H1 (cell line): ENCODE data around the gene MAP1B. TPM values are rescaled to one million over a fixed set of nuclear protein-coding genes. Genes with fewer than 3 reads are reported as not detected.

Experiments
- FOSL1 ChIP-seq: IDR thresholded peaks from 2 replicates; pipeline ENCODE4 v1.6.1; 2011; ENCODE audit warnings: mild to moderate bottlenecking, low read depth, low read length, moderate library complexity; ENCODE audit not compliant: insufficient read depth
- HDAC6 ChIP-seq: IDR thresholded peaks from one replicate; pipeline ENCODE4 v1.7.1; 2012; ENCODE audit warnings: low read depth, mild to moderate bottlenecking, inconsistent platforms, low read length, moderate library complexity
- MAFK ChIP-seq: IDR thresholded peaks from 2 replicates; pipeline ENCODE4 v1.6.1; 2012; ENCODE audit warnings: low read depth, mild to moderate bottlenecking, improper control_type of control experiment, low read length
- NRF1 ChIP-seq: IDR thresholded peaks from 2 replicates; pipeline ENCODE4 v1.6.1; 2011; ENCODE audit warnings: mild to moderate bottlenecking, low read depth, low read length, improper control_type of control experiment
- PHF8 ChIP-seq: fragments of 200-600 bp; sonication (generic); conservative IDR thresholded peaks from 2 replicates; pipeline ENCODE4 v1.7.1; 2012; ENCODE audit warnings: low read depth, mild to moderate bottlenecking, inconsistent platforms, low read length, moderate library complexity
- POLR2A ChIP-seq, 2 experiments: IDR thresholded peaks; 1 replicate in 1 of 2; 2 replicates in 1 of 2; pipeline ENCODE4 v1.6.1; 2011; ENCODE audit warnings: low read depth in 2 of 2, low read length in 2 of 2, mild to moderate bottlenecking in 2 of 2; ENCODE audit errors: control extremely low read depth in 1 of 2
- RAD21 ChIP-seq, 2 experiments: IDR thresholded peaks in 1 of 2; conservative IDR thresholded peaks in 1 of 2; 2 replicates each; pipeline ENCODE4 v1.6.1; 2011; ENCODE audit warnings: low read depth in 2 of 2, low read length in 2 of 2, improper control_type of control experiment in 1 of 2, inconsistent platforms in 1 of 2, mild to moderate bottlenecking in 1 of 2, moderate library complexity in 1 of 2
- polyA plus RNA-seq, 7 experiments: library from polyadenylated mRNA; depleted of rRNA in 3 of 7; stranded (reverse) in 5 of 7; unstranded in 2 of 7; fragments of >200 nt in 5 of 7; fragments of 200-250 nt in 2 of 7; gene quantifications; 1 replicate in 5 of 7; 2 replicates in 1 of 7; 4 replicates in 1 of 7; pipeline versions ENCODE4 v1.2.1 to v1.2.3, GENCODE V29; 2011 to 2013; ENCODE audit warnings: missing spikeins in 2 of 7, mixed read lengths in 2 of 7
- total RNA-seq: library from RNA; stranded (reverse); fragmentation: NEBNext Ultra II Directional; extraction: Animal tissue kit (Norgen Biotek cat#: 25700); gene quantifications from 2 replicates; pipeline ENCODE4 v1.2.1, GENCODE V29; 2021
- TF ChIP-seq, protein P1 (sequence below): fragments of 300-600 bp; sonication (generic); IDR thresholded peaks from 2 replicates; pipeline ENCODE4 v1.7.1; 2012; ENCODE audit warnings: low read length, moderate library complexity, mild to moderate bottlenecking, inconsistent platforms; ENCODE audit not compliant: insufficient replicate concordance

The MAP1B gene
- total and polyA plus RNA-seq, 2 of the 8 experiments (the other 6 are each of a cell fraction or from before 2014, with no cell fraction given): 24.5 to 120 TPM

DNA sequence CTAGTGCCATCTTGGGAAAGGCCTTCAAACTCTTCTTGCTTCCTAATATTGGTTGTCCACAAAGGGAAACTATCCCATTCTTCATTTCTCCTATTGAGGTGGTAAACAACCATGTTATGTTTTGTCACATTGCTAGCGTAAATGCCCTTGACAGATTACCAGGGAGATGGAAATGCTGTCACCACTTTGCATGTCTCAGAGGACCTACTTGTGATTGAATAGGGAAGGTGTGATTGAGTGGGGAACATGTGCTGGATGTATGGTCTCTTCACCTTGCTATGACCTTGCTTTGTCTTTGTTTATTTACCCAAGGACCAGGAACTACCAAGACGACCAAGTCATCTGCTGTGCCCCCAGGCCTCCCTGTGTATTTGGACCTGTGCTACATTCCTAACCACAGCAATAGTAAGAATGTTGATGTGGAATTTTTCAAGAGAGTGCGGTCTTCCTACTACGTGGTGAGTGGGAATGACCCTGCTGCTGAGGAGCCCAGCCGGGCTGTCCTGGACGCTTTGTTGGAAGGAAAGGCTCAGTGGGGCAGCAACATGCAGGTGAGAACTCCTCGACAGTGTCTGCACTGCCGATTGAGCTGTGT, 96.1 kb downstream of the MAP1B start (continued):
- TF ChIP-seq, protein P1, sequence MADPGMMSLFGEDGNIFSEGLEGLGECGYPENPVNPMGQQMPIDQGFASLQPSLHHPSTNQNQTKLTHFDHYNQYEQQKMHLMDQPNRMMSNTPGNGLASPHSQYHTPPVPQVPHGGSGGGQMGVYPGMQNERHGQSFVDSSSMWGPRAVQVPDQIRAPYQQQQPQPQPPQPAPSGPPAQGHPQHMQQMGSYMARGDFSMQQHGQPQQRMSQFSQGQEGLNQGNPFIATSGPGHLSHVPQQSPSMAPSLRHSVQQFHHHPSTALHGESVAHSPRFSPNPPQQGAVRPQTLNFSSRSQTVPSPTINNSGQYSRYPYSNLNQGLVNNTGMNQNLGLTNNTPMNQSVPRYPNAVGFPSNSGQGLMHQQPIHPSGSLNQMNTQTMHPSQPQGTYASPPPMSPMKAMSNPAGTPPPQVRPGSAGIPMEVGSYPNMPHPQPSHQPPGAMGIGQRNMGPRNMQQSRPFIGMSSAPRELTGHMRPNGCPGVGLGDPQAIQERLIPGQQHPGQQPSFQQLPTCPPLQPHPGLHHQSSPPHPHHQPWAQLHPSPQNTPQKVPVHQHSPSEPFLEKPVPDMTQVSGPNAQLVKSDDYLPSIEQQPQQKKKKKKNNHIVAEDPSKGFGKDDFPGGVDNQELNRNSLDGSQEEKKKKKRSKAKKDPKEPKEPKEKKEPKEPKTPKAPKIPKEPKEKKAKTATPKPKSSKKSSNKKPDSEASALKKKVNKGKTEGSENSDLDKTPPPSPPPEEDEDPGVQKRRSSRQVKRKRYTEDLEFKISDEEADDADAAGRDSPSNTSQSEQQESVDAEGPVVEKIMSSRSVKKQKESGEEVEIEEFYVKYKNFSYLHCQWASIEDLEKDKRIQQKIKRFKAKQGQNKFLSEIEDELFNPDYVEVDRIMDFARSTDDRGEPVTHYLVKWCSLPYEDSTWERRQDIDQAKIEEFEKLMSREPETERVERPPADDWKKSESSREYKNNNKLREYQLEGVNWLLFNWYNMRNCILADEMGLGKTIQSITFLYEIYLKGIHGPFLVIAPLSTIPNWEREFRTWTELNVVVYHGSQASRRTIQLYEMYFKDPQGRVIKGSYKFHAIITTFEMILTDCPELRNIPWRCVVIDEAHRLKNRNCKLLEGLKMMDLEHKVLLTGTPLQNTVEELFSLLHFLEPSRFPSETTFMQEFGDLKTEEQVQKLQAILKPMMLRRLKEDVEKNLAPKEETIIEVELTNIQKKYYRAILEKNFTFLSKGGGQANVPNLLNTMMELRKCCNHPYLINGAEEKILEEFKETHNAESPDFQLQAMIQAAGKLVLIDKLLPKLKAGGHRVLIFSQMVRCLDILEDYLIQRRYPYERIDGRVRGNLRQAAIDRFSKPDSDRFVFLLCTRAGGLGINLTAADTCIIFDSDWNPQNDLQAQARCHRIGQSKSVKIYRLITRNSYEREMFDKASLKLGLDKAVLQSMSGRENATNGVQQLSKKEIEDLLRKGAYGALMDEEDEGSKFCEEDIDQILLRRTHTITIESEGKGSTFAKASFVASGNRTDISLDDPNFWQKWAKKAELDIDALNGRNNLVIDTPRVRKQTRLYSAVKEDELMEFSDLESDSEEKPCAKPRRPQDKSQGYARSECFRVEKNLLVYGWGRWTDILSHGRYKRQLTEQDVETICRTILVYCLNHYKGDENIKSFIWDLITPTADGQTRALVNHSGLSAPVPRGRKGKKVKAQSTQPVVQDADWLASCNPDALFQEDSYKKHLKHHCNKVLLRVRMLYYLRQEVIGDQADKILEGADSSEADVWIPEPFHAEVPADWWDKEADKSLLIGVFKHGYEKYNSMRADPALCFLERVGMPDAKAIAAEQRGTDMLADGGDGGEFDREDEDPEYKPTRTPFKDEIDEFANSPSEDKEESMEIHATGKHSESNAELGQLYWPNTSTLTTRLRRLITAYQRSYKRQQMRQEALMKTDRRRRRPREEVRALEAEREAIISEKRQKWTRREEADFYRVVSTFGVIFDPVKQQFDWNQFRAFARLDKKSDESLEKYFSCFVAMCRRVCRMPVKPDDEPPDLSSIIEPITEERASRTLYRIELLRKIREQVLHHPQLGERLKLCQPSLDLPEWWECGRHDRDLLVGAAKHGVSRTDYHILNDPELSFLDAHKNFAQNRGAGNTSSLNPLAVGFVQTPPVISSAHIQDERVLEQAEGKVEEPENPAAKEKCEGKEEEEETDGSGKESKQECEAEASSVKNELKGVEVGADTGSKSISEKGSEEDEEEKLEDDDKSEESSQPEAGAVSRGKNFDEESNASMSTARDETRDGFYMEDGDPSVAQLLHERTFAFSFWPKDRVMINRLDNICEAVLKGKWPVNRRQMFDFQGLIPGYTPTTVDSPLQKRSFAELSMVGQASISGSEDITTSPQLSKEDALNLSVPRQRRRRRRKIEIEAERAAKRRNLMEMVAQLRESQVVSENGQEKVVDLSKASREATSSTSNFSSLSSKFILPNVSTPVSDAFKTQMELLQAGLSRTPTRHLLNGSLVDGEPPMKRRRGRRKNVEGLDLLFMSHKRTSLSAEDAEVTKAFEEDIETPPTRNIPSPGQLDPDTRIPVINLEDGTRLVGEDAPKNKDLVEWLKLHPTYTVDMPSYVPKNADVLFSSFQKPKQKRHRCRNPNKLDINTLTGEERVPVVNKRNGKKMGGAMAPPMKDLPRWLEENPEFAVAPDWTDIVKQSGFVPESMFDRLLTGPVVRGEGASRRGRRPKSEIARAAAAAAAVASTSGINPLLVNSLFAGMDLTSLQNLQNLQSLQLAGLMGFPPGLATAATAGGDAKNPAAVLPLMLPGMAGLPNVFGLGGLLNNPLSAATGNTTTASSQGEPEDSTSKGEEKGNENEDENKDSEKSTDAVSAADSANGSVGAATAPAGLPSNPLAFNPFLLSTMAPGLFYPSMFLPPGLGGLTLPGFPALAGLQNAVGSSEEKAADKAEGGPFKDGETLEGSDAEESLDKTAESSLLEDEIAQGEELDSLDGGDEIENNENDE: no peak
- TF ChIP-seq RAD21 (IDR thresholded peaks at IDR 0.05 in 1 of 2, conservative IDR thresholded peaks at IDR 0.05 in 1 of 2; ENCODE audit: low read depth in 2 of 2, low read length in 2 of 2): no peak
- no peak for TF ChIP-seq NRF1
- no peak for TF ChIP-seq MAFK
- TF ChIP-seq HDAC6: no peak
- TF ChIP-seq FOSL1: no peak
- no peak for TF ChIP-seq PHF8
- no peak for TF ChIP-seq POLR2A (IDR thresholded peaks at IDR 0.05; ENCODE audit: control extremely low read depth in 1 of 2, low read depth in 2 of 2, low read length in 2 of 2)
